Stimulated activated CD4-positive, alpha-beta T cell treated with anti-CD3 and anti-CD28 coated beads, Interleukin-4, amount 100 ng/mL, for 4 hours (primary cell): ENCODE measurements around the gene ZBTB40.

ENCODE experiments used
- DNase-seq, 2 experiments: peaks; one replicate each; pipeline ENCODE4 v3.0.0-alpha.2; 2020

The ZBTB40 gene

DNA sequence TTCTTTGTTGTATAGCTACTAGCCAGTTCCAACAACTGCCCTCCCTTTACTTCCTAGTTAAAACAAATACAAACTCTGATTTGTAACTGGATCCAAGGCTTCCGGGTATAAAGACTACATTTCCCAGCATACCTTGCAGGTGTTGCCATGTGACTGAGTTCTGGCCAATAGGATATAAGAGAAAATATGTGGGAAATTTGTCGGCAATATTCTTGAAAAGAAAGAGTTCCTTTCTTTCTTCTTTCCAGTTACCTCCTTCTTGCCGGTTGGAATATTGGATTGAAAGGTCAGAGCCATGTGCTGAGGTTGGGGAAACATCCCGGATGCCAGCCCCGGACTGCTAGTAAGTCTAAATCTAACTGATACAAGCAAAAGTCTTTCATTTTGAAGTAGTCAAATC lies 23.0 kb upstream of the ZBTB40 start:
- no peak for DNase-seq

- no peak for DNase-seq
Observed at GRCh38 chr1:22431965-22432364, 19.7 kb upstream of the ZBTB40 start.

- no peak for DNase-seq
Observed at GRCh38 chr1:22434717-22435116, 16.9 kb upstream of the ZBTB40 start.

- DNase-seq, result no peak
Observed at GRCh38 chr1:22436948-22437347, 14.7 kb upstream of the ZBTB40 start.

DNA sequence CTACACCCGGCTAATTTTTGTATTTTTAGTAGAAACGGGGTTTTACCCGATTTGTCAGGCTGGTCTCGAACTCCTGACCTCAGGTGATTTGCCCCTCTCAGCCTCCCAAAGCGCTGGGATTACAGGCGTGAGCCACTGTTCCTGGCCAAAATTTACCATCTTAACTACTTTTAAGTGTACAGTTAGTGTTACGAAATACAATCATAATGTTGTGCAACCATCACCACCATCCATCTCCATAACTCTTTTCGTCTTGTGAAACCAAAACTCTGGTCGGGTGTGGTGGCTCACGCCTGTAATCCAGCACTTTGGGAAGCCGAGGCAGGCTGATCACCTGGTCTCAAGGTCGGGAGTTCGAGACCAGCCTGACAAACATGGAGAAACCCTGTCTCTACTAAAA lies 14.1 kb upstream of the ZBTB40 start:
- no peak for DNase-seq

GRCh38 chr1:22440582-22440981 lies 11.1 kb upstream of the ZBTB40 start:
- DNase-seq, result no peak

GRCh38 chr1:22442212-22442894 lies 9.3 kb upstream of the ZBTB40 start:
- no peak for DNase-seq

GRCh38 chr1:22443332-22443731 lies 8.3 kb upstream of the ZBTB40 start:
- no peak for DNase-seq

DNA sequence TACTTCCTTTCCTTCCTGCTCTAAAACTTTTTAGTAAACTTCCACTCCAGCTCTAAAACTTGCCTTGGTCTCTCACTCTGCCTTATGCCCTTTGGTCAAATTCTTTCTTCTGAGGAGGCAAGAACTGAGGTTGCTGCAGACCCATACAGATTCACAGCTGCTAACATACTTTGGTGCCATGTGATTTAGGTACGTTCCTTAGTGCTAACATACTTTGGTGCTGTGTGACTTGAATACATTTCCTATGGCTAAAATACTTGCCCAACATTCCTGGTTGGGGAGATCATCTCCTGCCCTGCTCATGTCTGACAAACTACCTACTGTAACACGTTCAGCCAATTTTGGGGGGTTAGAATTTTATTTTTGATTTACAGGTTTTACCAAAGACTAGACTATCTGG lies 6.8 kb upstream of the ZBTB40 start:
- no peak for DNase-seq

DNA sequence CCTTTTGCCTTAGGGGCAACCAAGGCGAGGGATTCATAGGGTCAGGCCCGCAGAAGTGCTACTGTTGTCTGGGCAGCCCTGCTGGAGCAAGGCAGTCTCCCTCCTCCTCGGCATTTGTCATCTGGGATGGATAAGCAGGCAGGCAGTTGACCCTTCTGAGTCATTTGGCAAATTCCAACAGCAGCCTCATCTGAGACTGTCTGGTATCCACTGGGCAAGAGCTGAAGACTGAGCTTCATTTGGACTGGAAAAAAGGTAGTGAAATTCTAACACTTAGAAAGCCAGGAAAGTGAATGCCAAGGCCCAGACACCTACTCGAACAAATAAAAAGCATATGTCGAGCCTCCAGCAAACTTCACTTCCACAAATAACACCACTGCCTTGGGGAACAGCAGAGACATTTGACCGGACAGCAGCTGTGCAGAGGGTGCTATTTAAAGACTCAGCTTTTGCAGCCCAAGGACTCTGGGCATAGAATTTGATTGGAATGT lies 4.0 kb upstream of the ZBTB40 start:
- no peak for DNase-seq

- no peak for DNase-seq
Observed at GRCh38 chr1:22449636-22450035, 2.0 kb upstream of the ZBTB40 start.

DNA sequence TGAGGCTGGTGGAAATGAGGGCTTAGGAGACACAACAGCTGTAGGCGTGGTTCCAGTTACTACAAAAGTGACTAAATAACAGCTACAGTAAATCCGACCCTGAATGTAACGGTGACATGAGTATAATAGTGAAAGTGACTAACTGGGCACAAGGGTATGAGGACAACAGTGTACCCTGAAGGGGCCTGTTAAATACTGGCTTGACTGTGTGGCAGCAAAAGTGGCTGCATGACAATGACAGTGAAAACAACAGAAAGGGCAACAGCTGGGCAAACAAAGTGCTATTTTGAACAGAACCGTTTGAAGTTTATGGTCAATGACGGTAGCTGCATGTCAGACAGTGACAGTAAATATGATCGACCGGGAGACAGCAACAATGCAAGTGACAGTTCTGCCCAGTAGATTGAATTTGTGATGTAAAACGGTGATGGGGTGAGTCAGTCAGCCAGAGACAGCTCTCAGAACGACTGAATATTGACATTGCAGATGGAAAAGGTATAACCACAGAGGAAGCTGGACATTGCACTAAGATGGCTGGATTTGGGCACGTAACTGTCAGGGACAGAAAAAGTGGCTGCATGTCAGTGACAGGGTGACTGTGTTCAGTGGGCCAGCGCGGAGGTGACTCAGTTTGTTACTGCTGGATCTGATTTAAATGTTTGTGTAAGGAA lies 1.2 kb upstream of the ZBTB40 start:
- no peak for DNase-seq

GRCh38 chr1:22452481-22452957 lies 868 bp downstream of the ZBTB40 start:
- no peak for DNase-seq

DNA sequence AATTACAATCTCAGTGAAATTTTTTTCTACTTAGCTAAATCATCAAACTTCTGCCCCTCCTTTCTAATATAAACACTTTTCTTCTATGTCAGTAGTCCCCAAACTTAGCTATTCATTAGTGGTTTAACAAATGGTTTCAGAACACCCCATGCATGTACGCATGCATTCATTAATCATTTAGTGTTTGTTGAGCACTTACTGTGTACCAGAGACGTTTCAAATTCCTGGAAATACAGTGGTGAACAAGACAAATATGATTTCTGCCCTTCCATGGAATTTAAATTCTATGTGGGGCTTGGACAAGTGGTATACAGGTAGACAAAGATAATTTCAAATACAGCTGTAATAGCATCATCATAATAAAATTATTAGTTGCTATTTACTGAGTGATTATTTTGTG lies 1.5 kb downstream of the ZBTB40 start:
- DNase-seq, result no peak

DNA sequence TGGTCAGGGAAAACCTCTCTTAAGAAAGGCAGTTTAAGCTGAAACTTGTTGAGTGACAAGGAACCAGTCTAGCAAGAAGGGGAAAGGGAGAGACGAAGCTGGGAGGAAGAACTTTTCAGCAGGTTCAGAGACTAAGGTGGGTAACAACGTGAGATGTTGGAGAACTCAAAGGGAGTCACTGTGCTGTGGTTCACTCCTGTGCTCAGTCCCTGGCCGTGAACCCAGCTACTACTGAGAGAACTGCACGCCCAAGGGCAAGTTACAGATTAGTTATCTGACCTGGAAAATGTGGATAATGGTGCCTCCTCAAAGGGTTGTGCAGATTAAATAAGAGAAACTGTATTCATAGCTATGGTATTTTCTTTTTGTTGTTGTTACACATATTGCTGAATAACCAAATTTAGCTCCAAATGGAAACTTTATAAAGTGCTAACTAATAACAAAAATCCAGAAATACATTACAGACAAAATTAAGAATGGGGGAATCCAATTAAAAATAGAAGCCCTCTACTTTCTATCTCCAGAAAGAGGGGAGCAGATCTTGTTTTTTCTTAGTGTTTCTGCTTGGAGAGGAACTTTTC lies 2.9 kb downstream of the ZBTB40 start:
- no peak for DNase-seq

GRCh38 chr1:22457345-22457744 lies 5.7 kb downstream of the ZBTB40 start:
- DNase-seq, result no peak

- DNase-seq, result no peak
Observed at GRCh38 chr1:22457836-22458235, 6.2 kb downstream of the ZBTB40 start.

- no peak for DNase-seq
Observed at GRCh38 chr1:22461100-22461499, 9.4 kb downstream of the ZBTB40 start.

DNA sequence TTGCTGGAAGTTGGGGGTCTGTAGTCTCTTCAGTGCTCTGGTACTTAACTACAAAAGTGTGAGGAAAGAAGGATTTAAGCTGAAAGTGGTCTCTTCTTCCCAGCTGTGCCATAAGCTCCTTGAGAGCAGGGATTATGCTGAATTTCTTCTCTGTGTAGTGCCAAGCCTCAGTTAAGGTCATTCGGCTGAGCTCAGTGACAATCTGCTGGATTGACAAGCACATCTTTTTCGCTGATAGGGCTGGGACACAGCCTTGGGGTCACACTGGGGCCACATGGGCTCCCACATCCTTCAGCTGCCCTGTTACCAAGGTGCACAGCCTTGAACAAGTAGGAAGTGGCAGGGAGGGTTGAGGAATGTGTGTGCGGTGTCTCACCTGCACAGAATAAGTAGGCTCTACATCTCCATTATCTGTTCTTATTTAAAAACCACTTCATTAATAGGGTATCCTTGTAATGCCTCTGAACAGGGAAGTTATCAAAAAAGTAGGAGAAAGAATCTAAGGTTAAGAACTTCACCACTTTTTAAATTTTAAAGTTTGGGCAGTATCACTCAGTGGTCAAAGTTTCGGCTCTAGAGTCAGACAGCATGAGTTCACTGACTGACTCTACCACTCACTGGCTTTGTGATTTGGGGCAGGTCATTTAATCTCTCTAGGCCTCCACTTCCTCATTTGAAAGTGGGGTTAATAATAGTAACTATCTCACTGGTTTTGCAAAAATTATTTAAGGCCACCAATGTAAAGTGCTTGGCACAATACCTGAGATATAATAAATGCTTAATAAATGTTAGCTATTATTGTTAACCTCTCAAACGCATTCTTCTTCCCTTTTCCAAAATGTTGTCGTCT lies 10.3 kb downstream of the ZBTB40 start:
- no peak for DNase-seq

DNA sequence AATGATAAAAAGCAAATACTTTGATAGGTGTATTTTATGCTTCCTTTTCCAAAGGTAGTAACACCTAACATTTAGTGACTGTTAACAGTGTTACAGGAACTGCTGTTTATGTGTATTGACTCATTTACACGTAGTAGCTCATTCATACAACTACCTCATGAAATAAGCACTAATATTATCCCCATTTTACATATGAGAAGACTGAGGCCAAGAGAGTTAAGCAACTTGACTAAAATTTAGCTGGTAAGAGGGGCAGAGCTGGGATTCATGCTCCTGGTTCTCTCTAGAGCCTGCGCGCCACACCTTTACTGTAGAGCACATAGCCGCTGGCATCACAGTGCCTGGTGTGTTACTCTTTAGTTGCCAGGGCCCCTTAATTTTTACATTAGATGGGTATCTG lies 11.3 kb downstream of the ZBTB40 start:
- no peak for DNase-seq

DNA sequence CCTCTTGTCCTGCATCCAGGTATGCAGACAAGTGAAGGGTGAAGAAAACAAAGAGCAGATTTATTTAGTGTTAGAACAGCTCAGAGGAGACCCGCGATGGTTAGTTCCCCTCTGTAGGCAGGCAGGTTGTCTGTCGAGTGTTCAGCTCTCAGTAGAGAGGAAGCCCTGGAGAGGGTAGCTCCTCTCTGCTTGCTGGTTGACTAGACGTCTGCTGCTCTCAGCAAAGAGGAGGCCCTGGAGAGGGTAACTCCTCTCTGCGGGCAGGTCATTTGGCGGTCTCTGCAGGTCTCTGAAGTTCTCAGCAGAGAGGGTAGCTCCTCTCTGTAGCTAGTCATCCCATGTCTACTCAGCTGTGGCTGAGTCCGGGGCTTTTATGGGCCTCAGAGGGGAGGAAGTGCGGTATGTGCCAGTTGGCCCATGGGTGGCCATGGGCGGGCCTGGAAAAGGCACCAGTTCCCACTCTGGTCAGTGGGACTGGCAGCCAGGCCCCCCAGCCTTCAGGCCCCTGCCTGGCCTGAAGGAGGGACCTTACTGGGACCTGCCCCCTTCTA lies 13.4 kb downstream of the ZBTB40 start:
- no peak for DNase-seq

- DNase-seq, result no peak
Observed at GRCh38 chr1:22465671-22466070, 14.0 kb downstream of the ZBTB40 start.

DNA sequence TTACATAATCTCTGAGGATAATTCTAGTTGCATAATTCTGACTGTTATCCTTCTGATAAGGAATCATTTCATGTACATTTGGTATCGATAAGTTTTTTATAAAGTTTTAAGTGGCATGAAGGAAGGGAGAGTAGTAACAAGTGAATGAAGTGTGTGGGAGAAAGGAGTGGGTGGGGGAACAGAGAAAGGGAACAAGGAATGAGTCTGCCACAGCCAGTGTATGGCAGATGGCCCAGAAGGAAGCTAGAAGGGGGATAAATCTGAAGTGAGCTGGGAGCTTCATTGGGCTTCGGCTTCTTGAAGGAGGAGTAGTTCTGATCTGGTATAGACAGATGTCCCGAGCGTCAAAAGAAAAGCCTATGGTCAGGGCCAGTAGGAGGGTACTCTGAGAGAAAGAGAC lies 18.6 kb downstream of the ZBTB40 start:
- DNase-seq, result no peak
